K562 (cell line): ENCODE results near the gene DPYSL4. TPM values are rescaled to one million over a fixed set of nuclear protein-coding genes. Genes with fewer than 3 reads are reported as not detected.

ENCODE experiments used
- ATAC-seq: fragments of 200-7000 bp; cut with Tn5 transposase; 3 replicates; pipeline ENCODE4 v1.9.1; 2020; ENCODE audit warnings: moderate library complexity
- BruUV-seq: library from RNA; stranded (reverse); fragments of 400-500 nt; replicated peaks from 2 replicates; lab custom pipeline; 2021; lab: Mats Ljungman, UMichigan
- CTCF ChIA-PET: fragments of 300-600 bp; formaldehyde crosslinking; extraction: SDS; loops from one replicate; lab custom pipeline; 2021; ENCODE audit warnings: low intra/inter-chr PET ratio; lab: Yijun Ruan, JAX
- POLR2A ChIA-PET: fragments of 300-600, 350-650 bp; sonication (Branson Sonifier 250); formaldehyde crosslinking; extraction: SDS; loops from one replicate; lab custom pipeline; 2021; ENCODE audit warnings: antibody characterized with exemption, inconsistent platforms; lab: Yijun Ruan, JAX
- DNase-seq, 4 experiments: peaks; one replicate each; pipeline versions ENCODE4 v3.0.0 to v3.0.0-alpha.2; 2011 to 2018; ENCODE audit warnings: low spot score in 3 of 4, mixed read lengths in 3 of 4; ENCODE audit errors: extremely low read depth in 1 of 4
- FAIRE-seq: peaks from 2 replicates; lab custom pipeline; 2011; peaks lifted over from hg19 to GRCh38; lab: Jason Lieb, UNC
- H2AFZ ChIP-seq: 2 replicates; pipeline ENCODE4 v1.6.0; 2011; ENCODE audit warnings: low read depth, low read length, control low read depth, inconsistent platforms
- H3K27ac ChIP-seq: fragments of 200-600 bp; 3 replicates; pipeline ENCODE4 v1.8.0; 2011; ENCODE audit warnings: low read depth, mild to moderate bottlenecking, control low read depth, inconsistent platforms, low read length, moderate library complexity, mixed read lengths; ENCODE audit errors: extremely low read depth
- H3K27me3 ChIP-seq, 2 experiments: fragments of 300-600 bp in 1 of 2; 2 replicates in 1 of 2; 3 replicates in 1 of 2; pipeline versions ENCODE4 v1.6.0 to v1.8.0; 2011; ENCODE audit warnings: inconsistent platforms in 2 of 2, low read length in 2 of 2, mild to moderate bottlenecking in 1 of 2, mixed read lengths in 1 of 2, moderate library complexity in 1 of 2; ENCODE audit not compliant: control insufficient read depth in 2 of 2, insufficient read depth in 2 of 2
- H3K36me3 ChIP-seq: fragments of 300-600 bp; 3 replicates; pipeline ENCODE4 v1.8.0; 2011; ENCODE audit warnings: mild to moderate bottlenecking, low read length, inconsistent platforms; ENCODE audit not compliant: control insufficient read depth, insufficient read depth
- H3K4me1 ChIP-seq, 2 experiments: fragments of 200-600 bp in 1 of 2; replicated peaks in 1 of 2; 2 replicates in 1 of 2; 3 replicates in 1 of 2; pipeline versions ENCODE4 v1.5.1 to v1.8.0; 2011; ENCODE audit warnings: inconsistent platforms in 2 of 2, low read length in 2 of 2, mild to moderate bottlenecking in 1 of 2, mixed read lengths in 1 of 2, moderate library complexity in 1 of 2; ENCODE audit not compliant: control insufficient read depth in 2 of 2, insufficient read depth in 2 of 2
- H3K4me2 ChIP-seq: 2 replicates; pipeline ENCODE4 v1.6.1; 2011; ENCODE audit warnings: low read length, control low read depth, inconsistent platforms, mixed read lengths; ENCODE audit not compliant: insufficient read depth
- H3K4me3 ChIP-seq: fragments of 200-600 bp; sonication (generic), shearing (Covaris generic); 2 replicates; pipeline ENCODE4 v1.5.1; 2016; ENCODE audit warnings: control low read depth, inconsistent platforms
- H3K79me2 ChIP-seq: fragments of 200-600 bp; 3 replicates; pipeline ENCODE4 v1.8.0; 2011; ENCODE audit warnings: low read length, inconsistent platforms; ENCODE audit not compliant: control insufficient read depth, insufficient read depth
- H3K9ac ChIP-seq, 2 experiments: 2 replicates each; pipeline versions ENCODE4 v1.6.0 to v1.6.1; 2011; ENCODE audit warnings: low read depth in 2 of 2, low read length in 2 of 2, control low read depth in 1 of 2, inconsistent platforms in 1 of 2, mild to moderate bottlenecking in 1 of 2, mixed read lengths in 1 of 2; ENCODE audit not compliant: insufficient read depth in 1 of 2
- H3K9me1 ChIP-seq: one replicate; pipeline ENCODE4 v1.6.0; 2011; ENCODE audit warnings: inconsistent platforms, mild to moderate bottlenecking, low read length, moderate library complexity; ENCODE audit not compliant: control insufficient read depth, insufficient read depth
- H3K9me3 ChIP-seq: replicated peaks from 2 replicates; pipeline ENCODE4 v1.5.1; 2011; ENCODE audit warnings: low read depth, low read length, inconsistent platforms; ENCODE audit not compliant: control insufficient read depth, insufficient read depth
- H4K20me1 ChIP-seq: replicated peaks from 2 replicates; pipeline ENCODE4 v1.6.1; 2011; ENCODE audit warnings: low read length, inconsistent platforms, mixed read lengths; ENCODE audit not compliant: control insufficient read depth, insufficient read depth
- ARID4B ChIP-seq: sonication (generic); formaldehyde crosslinking; IDR thresholded peaks from 2 replicates; pipeline ENCODE4 v1.8.0; 2022; ENCODE audit warnings: mild to moderate bottlenecking, missing genetic modification reagents
- BRCA1 ChIP-seq, 2 experiments: fragments of 450-650 bp in 1 of 2; sonication (generic) in 1 of 2; formaldehyde crosslinking in 1 of 2; IDR thresholded peaks; 2 replicates each; pipeline versions ENCODE4 v1.5.0 to v1.6.1; 2017 to 2020; ENCODE audit warnings: mild to moderate bottlenecking in 1 of 2, missing genetic modification reagents in 1 of 2
- CBFA2T2 ChIP-seq: fragments of 450-650 bp; conservative IDR thresholded peaks from 2 replicates; pipeline ENCODE4 v1.6.1; 2017; ENCODE audit warnings: mild to moderate bottlenecking
- HES1 ChIP-seq: fragments of 450-650 bp; IDR thresholded peaks from 2 replicates; pipeline ENCODE4 v1.6.1; 2016; ENCODE audit warnings: low read depth, mild to moderate bottlenecking, moderate library complexity
- KDM5B ChIP-seq: fragments of 200-600 bp; sonication (generic); IDR thresholded peaks from 2 replicates; pipeline ENCODE4 v1.6.1; 2012; ENCODE audit warnings: low read depth, mild to moderate bottlenecking, moderate library complexity, low read length, control low read depth, inconsistent platforms; ENCODE audit not compliant: insufficient replicate concordance
- TBL1XR1 ChIP-seq, 2 experiments: IDR thresholded peaks; 2 replicates each; pipeline ENCODE4 v1.6.1; 2012; ENCODE audit warnings: improper control_type of control experiment in 2 of 2, low read length in 2 of 2, mild to moderate bottlenecking in 1 of 2
- TCF7L2 ChIP-seq: fragments of 150-350 bp; IDR thresholded peaks from 2 replicates; pipeline ENCODE4 v1.6.1; 2016; ENCODE audit warnings: low read depth, mild to moderate bottlenecking, low read length, moderate library complexity
- TSC22D4 ChIP-seq: fragments of 450-650 bp; IDR thresholded peaks from 2 replicates; pipeline ENCODE4 v1.6.1; 2016; ENCODE audit warnings: missing genetic modification characterization, missing biosample characterization, control low read depth
- WGBS: fragments of 100-300 bp; shearing (Covaris generic); methylation state at CpG from one replicate; pipeline ENCODE4 v1.1.6; 2016; ENCODE audit warnings: low coverage, mixed read lengths; ENCODE audit not compliant: insufficient coverage; ENCODE audit errors: missing lambda C conversion rate; 5-methylcytosine and 5-hydroxymethylcytosine counted together
- in situ Hi-C: fragments of 300-500 bp; cut with MboI; formaldehyde crosslinking; loops from 4 replicates; pipeline ENCODE4 v1.15.0; 2018; ENCODE audit warnings: inconsistent platforms, mixed read lengths
- intact Hi-C: fragments of 100-400 bp; cut with micrococcal nuclease; formaldehyde crosslinking; loops from 2 replicates; pipeline ENCODE4 v1.14.2; 2022
- polyA plus RNA-seq, 8 experiments: library from polyadenylated mRNA; depleted of rRNA in 4 of 8; stranded (reverse) in 5 of 8; unstranded in 3 of 8; fragments of >200 nt; fragmentation: Nextera tagmentation in 2 of 8; fragmentation: Illumina TruSeq in 1 of 8; extraction: Ambion mirVana in 2 of 8; extraction: Trizol in 1 of 8; gene quantifications; 2 replicates each; pipeline versions ENCODE4 v1.2.1 to v1.2.3, GENCODE V29; 2011 to 2014; ENCODE audit warnings: inconsistent platforms in 1 of 8, missing spikeins in 1 of 8
- total RNA-seq, 7 experiments: library from RNA; depleted of rRNA in 6 of 7; stranded (reverse); fragments of >200 nt in 6 of 7; fragmentation: Illumina TruSeq in 2 of 7; extraction: Trizol in 2 of 7; gene quantifications; 2 replicates each; pipeline versions ENCODE4 v1.2.1 to v1.2.3, GENCODE V29; 2011 to 2021; ENCODE audit warnings: low replicate concordance in 1 of 7

DPYSL4 gene
- total and polyA plus RNA-seq, 9 of the 15 experiments (the other 6 are each of a cell fraction or from before 2014, with no cell fraction given) = 0.03 TPM; not detected in 8

GRCh38 chr10:132246296-132246695 is 59.5 kb downstream of the DPYSL4 start:
- FAIRE-seq (no peak), DNase-seq (no peak), ATAC-seq (no peak)
- H2AFZ ChIP-seq = no peak overlapping the region
- H3K27me3 ChIP-seq = peaks cover 4 to 71% of the 10 kb centered on the region in 2 experiments; a peak in 3 of 5 replicates
- H3K36me3 ChIP-seq = no peaks in the 10 kb centered on the region
- ChIA-PET CTCF (no interaction called here), POLR2A (interaction anchor here (0.6 to 0.8 kb wide), 3 partner anchors 10 to 338 kb away, joined by 3 read pairs; partner anchors contain the start of gene LRRC27)
- no peaks in the 10 kb centered on the region for H3K79me2 ChIP-seq
- H3K4me2 ChIP-seq = no peak overlapping the region
- H3K9me1 ChIP-seq = no peaks in the 10 kb centered on the region
- no peak overlapping the region for H3K27ac ChIP-seq
- H3K4me3 ChIP-seq = no peak overlapping the region
- WGBS = 21% methylated on average over 10 of the region's 13 CpGs
- no TSS peak for BruUV-seq
- H3K4me1 ChIP-seq = peaks cover 4 to 27% of the 10 kb centered on the region in 2 experiments; a peak in 3 of 5 replicates
- intact Hi-C loops = no loop called here
- H3K9ac ChIP-seq = no peak overlapping the region
- no peaks in the 10 kb centered on the region for H3K9me3 ChIP-seq
- H4K20me1 ChIP-seq = peaks cover 4% of the 10 kb centered on the region; the same call in 1 of the 2 replicates
- in situ Hi-C loops = no loop called here
- TF ChIP-seq BRCA1 (IDR thresholded peaks at IDR 0.05) (no peak), BRCA1 (CRISPR knock-in tag; IDR thresholded peaks at IDR 0.05) (no peak)
- TF ChIP-seq, all 486 proteins: peak for 0

GRCh38 chr10:132247943-132248342 is 61.2 kb downstream of the DPYSL4 start:
- H3K79me2 ChIP-seq = no peaks in the 10 kb centered on the region
- no peak overlapping the region for H3K4me3 ChIP-seq
- ChIA-PET CTCF (no interaction called here), POLR2A (interaction anchor here (0.7 to 0.9 kb wide), 2 partner anchors 15 to 51 kb away, joined by 3 read pairs; no protein-coding TSS in a partner anchor)
- in situ Hi-C loops = no loop called here
- H3K9ac ChIP-seq = no peak overlapping the region
- H4K20me1 ChIP-seq = 0 out of 2 replicates have a peak, but pooled peaks cover 4% of the 10 kb centered on the region
- no TSS peak for BruUV-seq
- no peaks in the 10 kb centered on the region for H3K9me3 ChIP-seq
- FAIRE-seq = no peak
- H3K9me1 ChIP-seq = no peaks in the 10 kb centered on the region
- WGBS = 0% methylated on average over 6 of the region's 19 CpGs
- H3K27me3 ChIP-seq = peaks cover 2 to 54% of the 10 kb centered on the region in 2 experiments; a peak in 3 of 5 replicates
- H3K27ac ChIP-seq = no peak overlapping the region
- H3K4me1 ChIP-seq = peaks cover 4 to 27% of the 10 kb centered on the region in 2 experiments; a peak in 3 of 5 replicates
- no peak overlapping the region for H3K4me2 ChIP-seq
- no peaks in the 10 kb centered on the region for H3K36me3 ChIP-seq
- H2AFZ ChIP-seq = no peak overlapping the region
- peak in 1 of 4 experiments; percentile 24 for DNase-seq
- intact Hi-C loops = no loop called here
- ATAC-seq = peak; percentile 15; the same call in 1 of the 3 replicates
- TF ChIP-seq HES1 = no peak
- no peak for TF ChIP-seq KDM5B
- no peak for TF ChIP-seq TBL1XR1 (IDR thresholded peaks at IDR 0.05; ENCODE audit: low read length in 2 of 2)
- TF ChIP-seq TCF7L2 = no peak
- TF ChIP-seq CBFA2T2 = no peak
- TF ChIP-seq ARID4B = no peak
- no peak for TF ChIP-seq TSC22D4 (tag)
